Activated naive CD4-positive, alpha-beta T cell (primary cell): ENCODE data around the gene PARD3.
"Not testable (repeated sequence)": the region's sequence is repeated elsewhere in the genome, so short reads cannot be mapped to it uniquely, and the experiment has no call there.

Experiments used
- DNase-seq, 4 experiments: peaks; one replicate each; lab custom pipeline; 2025; lab: John Stamatoyannopoulos, UW

PARD3 gene

DNA sequence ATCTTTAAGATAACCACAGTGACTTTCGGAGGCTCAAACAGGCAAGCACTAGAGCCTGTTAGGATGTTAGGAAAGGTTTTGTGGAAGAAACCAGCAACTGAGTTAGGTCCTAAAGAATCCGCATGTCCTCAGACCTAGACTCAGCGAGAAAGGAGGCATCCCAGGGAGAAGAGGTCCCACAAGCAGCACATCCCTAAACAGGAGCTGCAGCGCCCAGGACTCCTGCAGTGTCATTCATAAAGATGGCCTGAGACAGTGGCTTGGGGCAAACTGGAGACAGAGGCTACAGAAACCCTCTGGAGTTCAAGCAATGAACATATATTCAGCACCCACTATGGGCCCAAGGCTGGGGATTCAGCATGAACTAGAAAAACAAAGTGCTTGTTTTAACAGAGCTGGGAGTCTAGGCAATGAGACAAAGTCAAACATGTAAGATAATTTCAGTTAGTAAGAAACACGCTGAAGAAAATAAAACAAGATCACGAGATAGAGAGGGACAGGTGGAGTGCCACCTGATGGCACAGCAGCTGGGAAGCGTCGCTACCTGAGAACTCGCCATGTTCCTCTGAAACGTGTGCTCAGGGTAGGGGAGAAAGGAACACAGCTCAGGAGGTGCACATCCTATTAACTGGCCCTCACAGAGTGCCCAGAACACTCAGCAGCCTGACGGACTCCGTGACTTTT, 48.1 kb downstream of the PARD3 start:
- DNase-seq = no peak

DNA sequence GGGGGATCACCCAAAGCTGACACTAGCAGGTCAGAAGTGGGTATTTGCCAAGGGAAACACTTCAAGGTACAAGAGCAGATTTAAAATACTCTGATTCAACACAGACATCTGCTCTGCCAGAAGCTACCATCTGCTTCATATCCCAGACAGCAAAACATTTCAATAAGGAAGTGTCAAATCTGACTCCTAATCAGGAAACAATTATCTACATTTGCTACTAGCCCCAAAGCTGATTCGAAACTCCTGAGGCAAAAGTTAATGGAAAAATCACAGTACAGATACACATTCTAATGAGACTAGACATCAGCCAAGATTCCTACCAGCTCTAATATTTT, 48.9 kb downstream of the PARD3 start:
- no peak for DNase-seq

GRCh38 chr10:34764472-34764946, 50.6 kb downstream of the PARD3 start:
- no peak for DNase-seq

DNA sequence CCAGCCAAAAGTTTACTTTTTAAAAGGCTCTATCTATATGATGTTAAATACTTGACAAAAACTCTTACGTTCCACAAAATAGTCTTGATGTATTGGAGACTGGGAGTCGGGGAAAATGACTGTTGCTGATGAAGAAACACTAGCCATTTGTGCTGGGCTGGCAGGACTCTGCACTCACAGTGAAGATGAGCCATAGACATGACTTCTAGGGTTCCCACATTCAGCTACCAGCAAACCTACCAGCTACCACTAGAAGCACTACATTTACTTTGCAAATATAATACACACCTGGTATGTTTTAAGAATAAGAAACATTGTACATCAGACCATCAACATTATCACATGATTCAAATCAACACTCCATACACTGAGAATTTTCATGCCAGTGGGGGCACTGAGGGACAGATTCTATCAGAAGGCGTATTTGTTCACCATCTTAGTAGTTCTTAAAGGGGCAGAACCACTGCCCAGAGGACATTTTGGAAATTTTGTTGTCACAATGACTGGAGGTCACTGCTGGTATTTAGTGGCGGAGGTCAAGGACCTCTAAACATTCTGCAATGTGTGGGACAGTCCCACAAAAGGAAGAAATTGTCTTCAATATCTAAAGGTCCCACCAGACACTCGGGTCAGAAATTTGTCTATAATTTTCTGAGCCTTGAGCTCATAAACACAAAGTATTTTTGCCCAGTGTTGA, 52.3 kb downstream of the PARD3 start:
- no peak for DNase-seq

DNA sequence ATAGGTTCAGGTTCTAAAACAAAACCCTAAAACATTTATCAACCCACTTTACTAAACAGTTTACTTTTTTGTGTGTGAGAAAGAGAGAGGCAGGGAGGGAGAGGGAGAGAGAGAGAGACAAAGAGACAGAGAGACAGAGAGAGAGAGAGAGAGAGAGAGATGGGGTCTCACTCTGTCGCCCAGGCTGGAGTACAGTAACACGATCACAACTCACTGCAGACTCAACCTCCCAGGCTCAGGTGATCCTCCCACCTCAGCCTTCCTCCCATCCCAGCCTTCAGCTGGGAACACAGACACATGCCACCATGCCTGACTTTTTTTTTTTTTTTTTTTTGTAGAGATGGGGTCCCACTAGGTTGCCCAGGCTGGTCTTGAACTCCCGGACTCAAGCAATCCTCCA, 52.9 kb downstream of the PARD3 start:
- no peak for DNase-seq

- no peak for DNase-seq
Measured at GRCh38 chr10:34761453-34761852, 53.6 kb downstream of the PARD3 start.

DNA sequence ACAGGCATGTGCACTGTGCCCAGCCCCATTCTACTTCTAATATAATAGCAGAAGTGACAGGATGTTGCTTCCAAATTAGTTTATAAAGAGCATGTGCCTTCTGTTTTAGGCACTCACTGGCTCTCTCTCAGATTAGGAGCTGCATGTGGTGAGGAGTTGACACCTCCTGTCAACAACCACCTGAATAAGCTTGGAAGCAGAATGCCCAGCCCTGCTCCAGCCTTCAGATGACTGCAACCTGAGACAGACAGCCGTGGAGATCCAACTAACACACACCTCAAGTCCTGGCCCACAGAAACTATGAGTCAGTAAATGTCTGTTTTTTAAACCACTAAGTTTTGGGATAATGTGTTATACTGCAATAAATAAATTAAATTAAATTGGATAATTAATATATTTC, 54.5 kb downstream of the PARD3 start:
- no peak for DNase-seq

DNA sequence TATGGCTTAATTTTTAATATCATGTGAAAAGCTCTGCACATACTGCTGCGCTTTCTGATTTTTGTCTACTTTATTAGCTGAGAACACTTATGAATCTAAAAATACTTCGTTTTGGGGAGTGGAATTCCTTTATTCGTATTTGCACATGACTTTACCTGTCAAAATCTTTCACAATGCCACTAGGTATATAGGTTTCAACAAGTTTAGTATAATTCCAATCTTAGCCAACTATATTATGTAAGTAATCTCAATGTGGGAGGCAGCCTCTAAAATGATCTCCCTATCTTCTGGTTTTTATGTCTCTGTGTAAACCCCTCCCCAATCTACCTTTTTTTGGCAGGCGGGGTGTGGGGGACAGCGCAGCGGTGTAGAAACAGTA, 55.3 kb downstream of the PARD3 start:
- DNase-seq = no peak

DNA sequence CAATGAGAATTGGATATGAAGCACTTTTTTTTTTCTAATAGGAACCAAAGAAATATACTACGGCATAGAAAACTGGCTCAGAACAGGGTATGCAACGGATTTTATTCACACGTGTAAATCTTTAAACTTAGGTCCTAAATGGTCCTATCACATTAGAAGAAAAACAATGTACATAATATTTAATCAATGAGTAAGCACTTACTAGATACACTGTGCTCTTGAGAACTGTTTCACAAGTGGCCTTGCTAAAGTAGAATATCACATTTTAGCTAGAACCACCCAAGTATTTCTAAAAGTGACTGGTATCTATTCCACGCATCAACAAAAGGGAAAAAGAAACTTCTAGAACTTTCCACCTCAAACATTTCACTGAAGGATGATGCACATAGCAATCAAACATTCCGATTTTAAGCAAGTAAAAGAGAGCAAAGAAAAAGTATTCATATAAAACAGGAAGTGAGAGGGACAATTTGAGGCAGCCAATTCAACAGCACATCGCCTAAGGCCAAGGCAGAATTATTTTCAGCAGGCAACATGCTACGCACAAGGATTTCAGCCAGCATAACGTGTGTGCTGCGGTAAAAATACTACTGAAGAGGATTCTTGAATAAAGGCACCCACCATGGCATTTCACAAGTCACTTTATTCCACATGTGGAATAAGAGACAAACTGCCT, 55.8 kb downstream of the PARD3 start:
- DNase-seq = no peak

DNA sequence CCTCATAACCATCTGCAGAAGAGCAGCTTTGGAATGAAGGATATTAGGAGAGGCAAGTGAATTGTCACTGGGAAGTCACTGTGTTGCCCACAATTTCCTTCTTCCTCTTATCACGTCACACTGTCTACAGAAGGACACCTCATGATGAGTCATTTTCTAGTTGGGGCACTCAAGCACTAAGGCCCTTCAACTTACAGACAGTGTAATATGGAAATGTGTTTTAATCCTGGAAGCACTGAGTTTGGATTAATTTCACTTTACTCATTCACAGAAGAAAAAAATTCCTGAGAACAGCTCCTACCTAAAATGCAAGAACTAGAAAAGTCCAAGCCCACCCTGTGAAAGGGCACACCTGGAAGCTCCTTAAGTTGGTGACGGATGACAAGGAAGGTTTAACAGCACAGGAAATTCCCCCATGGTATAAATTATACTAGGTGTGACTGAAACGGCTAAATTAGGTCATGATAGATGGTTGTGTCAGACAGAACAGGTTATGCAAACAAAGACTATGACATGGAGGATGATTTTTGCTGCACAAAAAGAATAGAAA, 56.6 kb downstream of the PARD3 start:
- DNase-seq = no peak

DNA sequence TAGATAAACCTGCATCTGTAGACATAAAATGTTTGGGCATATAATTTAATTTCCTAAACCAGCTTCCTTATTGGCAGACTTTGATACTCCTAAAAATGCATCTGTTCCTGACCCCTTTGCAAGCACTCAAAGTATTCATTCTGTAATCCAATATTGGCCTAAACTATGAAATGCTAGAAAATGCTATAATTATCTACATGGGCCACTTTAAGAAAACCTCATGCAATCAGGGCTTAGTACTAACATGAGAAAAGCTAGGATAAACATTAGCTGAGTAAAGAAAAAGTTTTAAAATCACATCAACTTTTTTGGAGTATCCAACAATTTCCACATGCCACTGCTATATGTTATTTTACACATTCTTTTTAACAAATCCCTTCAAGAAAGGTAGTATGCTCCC, 57.2 kb downstream of the PARD3 start:
- DNase-seq = no peak

DNA sequence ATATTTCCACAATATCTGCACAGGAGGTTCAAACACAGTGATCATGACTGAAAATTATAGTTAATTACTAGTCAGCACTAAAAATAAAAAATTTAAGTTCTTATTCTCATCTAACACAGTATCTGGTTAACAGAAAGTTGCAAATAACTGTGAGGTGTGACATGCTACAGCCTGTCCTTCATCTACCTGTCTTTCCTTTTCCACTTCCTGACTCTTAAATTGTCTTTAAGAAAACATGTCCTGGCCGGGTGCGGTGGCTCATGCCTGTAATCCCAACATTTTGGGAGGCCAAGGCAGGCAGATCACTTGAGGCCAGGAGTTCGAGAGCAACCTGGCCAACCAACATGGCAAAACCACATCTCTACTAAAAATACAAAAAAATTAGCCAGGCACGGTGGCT, 57.9 kb downstream of the PARD3 start:
- not testable (repeated sequence) for DNase-seq

- DNase-seq = no peak
Measured at GRCh38 chr10:34756584-34756983, 58.5 kb downstream of the PARD3 start.

DNA sequence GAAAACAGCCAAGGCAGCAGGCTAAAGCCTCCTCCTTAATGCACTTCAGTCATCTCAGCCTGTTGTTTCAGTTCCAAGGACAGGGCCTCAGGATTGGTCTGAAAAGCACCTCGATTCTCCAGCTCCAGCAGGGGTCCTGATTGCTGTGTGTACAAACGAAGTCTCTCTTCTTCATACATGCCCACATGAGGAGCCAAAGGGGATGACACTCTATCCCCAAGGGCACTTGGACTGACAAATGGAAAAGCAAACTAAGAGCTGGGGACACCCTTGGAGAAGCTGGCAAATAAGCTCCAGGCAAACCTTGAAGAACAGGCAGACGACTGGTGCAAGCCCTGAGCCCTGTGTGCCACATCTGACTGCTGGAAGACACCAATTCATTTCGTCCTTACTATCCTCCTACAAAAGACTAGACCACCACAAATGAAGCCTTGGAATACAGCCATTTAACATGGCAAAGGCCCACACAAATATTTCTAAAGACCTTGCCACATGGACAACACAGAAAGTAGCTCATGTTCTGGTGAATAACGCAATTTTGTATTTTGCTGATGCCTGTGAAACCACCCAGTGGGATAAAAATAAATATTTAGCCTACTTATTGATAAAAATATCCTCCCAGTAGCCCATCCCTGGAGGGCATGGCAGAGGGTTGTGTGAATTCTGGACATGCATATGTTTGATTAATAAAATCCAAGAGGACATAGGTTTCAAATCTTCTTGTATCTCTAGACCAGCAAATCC, 61.9 kb downstream of the PARD3 start:
- no peak for DNase-seq

GRCh38 chr10:34751272-34751671, 63.8 kb downstream of the PARD3 start:
- no peak for DNase-seq

- not testable (repeated sequence) for DNase-seq
Measured at GRCh38 chr10:34750795-34751194, 64.3 kb downstream of the PARD3 start.

- DNase-seq = no peak
Measured at GRCh38 chr10:34748767-34749166, 66.3 kb downstream of the PARD3 start.

- DNase-seq = no peak
Measured at GRCh38 chr10:34748357-34748756, 66.7 kb downstream of the PARD3 start.

GRCh38 chr10:34746094-34746493, 69.0 kb downstream of the PARD3 start:
- DNase-seq = no peak

DNA sequence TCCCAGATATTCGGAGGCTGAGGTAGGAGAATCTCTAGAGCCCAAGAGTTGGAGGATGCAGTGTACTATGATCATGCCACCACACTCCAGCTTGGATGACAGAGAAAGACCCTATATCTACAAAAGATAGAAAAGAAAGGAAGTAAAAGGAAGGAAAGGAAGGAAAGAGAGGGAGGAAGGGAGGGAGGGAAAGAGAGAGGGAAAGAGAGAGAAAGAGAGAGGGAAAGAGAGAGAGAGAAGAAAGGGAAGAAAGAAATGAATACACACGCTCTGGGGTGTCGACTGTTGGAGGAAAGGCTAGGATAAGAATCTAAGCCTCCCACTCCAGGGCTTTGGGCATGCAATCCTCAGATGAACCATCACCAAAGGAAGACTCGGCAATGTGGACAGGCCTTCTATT, 69.9 kb downstream of the PARD3 start:
- DNase-seq = no peak

GRCh38 chr10:34744590-34744989, 70.5 kb downstream of the PARD3 start:
- DNase-seq = no peak

GRCh38 chr10:34743814-34744213, 71.3 kb downstream of the PARD3 start:
- no peak for DNase-seq
